Liver (tissue), 9 donors: Measurements from ENCODE around the gene CEL. TPM values are rescaled to one million over a fixed set of nuclear protein-coding genes. Genes with fewer than 3 reads are reported as not detected.

Experiments used
- DNase-seq: peaks from one replicate; pipeline ENCODE4 v3.0.0-alpha.2; 2017; ENCODE audit warnings: low spot score
- H3K27ac ChIP-seq, 2 donors: one replicate each; pipeline ENCODE4 v1.7.0; 2013; ENCODE audit warnings: inconsistent platforms in 2 of 2, low read length in 2 of 2, control low read depth in 1 of 2, low read depth in 1 of 2, mild to moderate bottlenecking in 1 of 2
- H3K27me3 ChIP-seq, 4 donors: one replicate each; pipeline versions ENCODE4 v1.6.1 to v1.7.0; 2013; ENCODE audit warnings: low read length in 3 of 4, inconsistent platforms in 1 of 4, mild to moderate bottlenecking in 1 of 4, moderate library complexity in 1 of 4; ENCODE audit not compliant: control insufficient read depth in 4 of 4, insufficient read depth in 4 of 4
- H3K36me3 ChIP-seq, 4 donors: one replicate each; pipeline versions ENCODE4 v1.6.1 to v1.7.0; 2013; ENCODE audit warnings: low read length in 3 of 4, mild to moderate bottlenecking in 3 of 4, low read depth in 1 of 4, moderate library complexity in 1 of 4; ENCODE audit not compliant: control insufficient read depth in 4 of 4, insufficient read depth in 3 of 4
- H3K4me1 ChIP-seq, 4 donors: one replicate each; pipeline versions ENCODE4 v1.6.1 to v1.7.0; 2013; ENCODE audit warnings: low read length in 3 of 4, mild to moderate bottlenecking in 3 of 4, moderate library complexity in 1 of 4; ENCODE audit not compliant: control insufficient read depth in 4 of 4, insufficient read depth in 4 of 4
- H3K4me3 ChIP-seq, 3 donors: one replicate each; pipeline versions ENCODE4 v1.6.1 to v1.7.0; 2013; ENCODE audit warnings: low read length in 3 of 3, control low read depth in 1 of 3, low read depth in 1 of 3, mild to moderate bottlenecking in 1 of 3
- H3K9ac ChIP-seq, 2 donors: one replicate each; pipeline ENCODE4 v1.7.0; 2013; ENCODE audit warnings: low read length in 2 of 2, mild to moderate bottlenecking in 2 of 2, moderate library complexity in 2 of 2, control low read depth in 1 of 2, low read depth in 1 of 2
- H3K9me3 ChIP-seq, 4 donors: one replicate each; pipeline versions ENCODE4 v1.6.1 to v1.7.0; 2013; ENCODE audit warnings: low read length in 3 of 4; ENCODE audit not compliant: control insufficient read depth in 4 of 4
- ATF3 ChIP-seq: IDR thresholded peaks from 2 replicates; pipeline ENCODE4 v1.6.1; 2016; ENCODE audit warnings: antibody characterized with exemption
- CTCF ChIP-seq: fragments of 150-350 bp; IDR thresholded peaks from 2 replicates; pipeline ENCODE4 v1.5.1; 2017; ENCODE audit warnings: improper control_type of control experiment, low read depth, low read length; ENCODE audit not compliant: missing input control
- EGR1 ChIP-seq, 2 donors: IDR thresholded peaks; 2 replicates each; pipeline ENCODE4 v1.6.1; 2016 to 2018; ENCODE audit warnings: antibody characterized with exemption in 2 of 2, low read depth in 2 of 2
- FOXA1 ChIP-seq: IDR thresholded peaks from 2 replicates; pipeline ENCODE4 v1.6.1; 2016; ENCODE audit warnings: antibody characterized with exemption
- FOXA2 ChIP-seq: IDR thresholded peaks from 2 replicates; pipeline ENCODE4 v1.6.1; 2016; ENCODE audit warnings: antibody characterized with exemption
- GABPA ChIP-seq, 2 donors: IDR thresholded peaks in 1 of 2; conservative IDR thresholded peaks in 1 of 2; 2 replicates each; pipeline ENCODE4 v1.6.1; 2016; ENCODE audit warnings: antibody characterized with exemption in 2 of 2, mild to moderate bottlenecking in 1 of 2, moderate library complexity in 1 of 2
- HNF4A ChIP-seq, 2 donors: conservative IDR thresholded peaks; 2 replicates each; pipeline ENCODE4 v1.6.1; 2016; ENCODE audit warnings: antibody characterized with exemption in 2 of 2, mild to moderate bottlenecking in 2 of 2
- HNF4G ChIP-seq: IDR thresholded peaks from 2 replicates; pipeline ENCODE4 v1.6.1; 2016; ENCODE audit warnings: antibody characterized with exemption
- JUND ChIP-seq, 2 donors: IDR thresholded peaks; 2 replicates each; pipeline ENCODE4 v1.6.1; 2016; ENCODE audit warnings: antibody characterized with exemption in 2 of 2
- MAX ChIP-seq: IDR thresholded peaks from 2 replicates; pipeline ENCODE4 v1.6.1; 2016; ENCODE audit warnings: antibody characterized with exemption
- NR2F2 ChIP-seq: IDR thresholded peaks from 2 replicates; pipeline ENCODE4 v1.6.1; 2016; ENCODE audit warnings: antibody characterized with exemption
- RAD21 ChIP-seq, 2 donors: IDR thresholded peaks; 2 replicates each; pipeline ENCODE4 v1.6.1; 2016; ENCODE audit warnings: antibody characterized with exemption in 2 of 2, mild to moderate bottlenecking in 2 of 2
- REST ChIP-seq: IDR thresholded peaks from 2 replicates; pipeline ENCODE4 v1.6.1; 2016; ENCODE audit warnings: antibody characterized with exemption, mild to moderate bottlenecking
- RXRA ChIP-seq, 2 donors: IDR thresholded peaks; 2 replicates each; pipeline ENCODE4 v1.6.1; 2017 to 2018; ENCODE audit warnings: antibody characterized with exemption in 2 of 2, mild to moderate bottlenecking in 1 of 2
- SP1 ChIP-seq: IDR thresholded peaks from 2 replicates; pipeline ENCODE4 v1.6.1; 2018; ENCODE audit warnings: antibody characterized with exemption, mild to moderate bottlenecking
- TAF1 ChIP-seq: conservative IDR thresholded peaks from 2 replicates; pipeline ENCODE4 v1.6.1; 2016; ENCODE audit warnings: antibody characterized with exemption, mild to moderate bottlenecking
- YY1 ChIP-seq: IDR thresholded peaks from 2 replicates; pipeline ENCODE4 v1.6.1; 2016; ENCODE audit warnings: antibody characterized with exemption, mild to moderate bottlenecking
- ZBTB33 ChIP-seq: IDR thresholded peaks from 2 replicates; pipeline ENCODE4 v1.6.1; 2016; ENCODE audit warnings: antibody characterized with exemption
- WGBS: extraction: QIAGEN DNeasy Blood & Tissue Kit; methylation state at CpG from one replicate; pipeline ENCODE4 v1.1.7; 2013; 5-methylcytosine and 5-hydroxymethylcytosine counted together
- polyA plus RNA-seq, 2 donors: library from polyadenylated mRNA; stranded (reverse) in 1 of 2; unstranded in 1 of 2; fragments of 200-250 nt in 1 of 2; fragments of >200 nt in 1 of 2; fragmentation: Nextera tagmentation in 1 of 2; extraction: Ambion mirVana in 1 of 2; gene quantifications; one replicate each; pipeline versions ENCODE4 v1.2.1 to v1.2.3, GENCODE V29; 2013 to 2015
- total RNA-seq, 2 donors: library from RNA; depleted of rRNA; stranded (reverse); fragments of >200 nt; gene quantifications; one replicate each; pipeline ENCODE4 v1.2.3, GENCODE V29; 2014
- donor health status: healthy.
- donor health status: healthy.
- donor health status: healthy.
- donor health status: healthy.
- donor health status: healthy.

CEL gene
- total and polyA plus RNA-seq, 4 donors = 0.08 to 0.25 (median 0.09) TPM; not detected in 1

- H3K9me3 ChIP-seq = no peaks in the 10 kb centered on the region
- H3K27ac ChIP-seq = no peak overlapping the region
- H3K4me3 ChIP-seq = no peak overlapping the region
- no peak for TF ChIP-seq SP1
- no peak for TF ChIP-seq MAX
- TF ChIP-seq NR2F2 = no peak
- TF ChIP-seq FOXA2 = no peak
- no peak for TF ChIP-seq EGR1 (IDR thresholded peaks at IDR 0.05; ENCODE audit: low read depth in 2 of 2)
- no peak for TF ChIP-seq TAF1
- TF ChIP-seq GABPA (IDR thresholded peaks at IDR 0.05 in 1 of 2, conservative IDR thresholded peaks at IDR 0.05 in 1 of 2) = no peak
- TF ChIP-seq ZBTB33 = no peak
- TF ChIP-seq JUND (IDR thresholded peaks at IDR 0.05) = no peak
- TF ChIP-seq HNF4A (conservative IDR thresholded peaks at IDR 0.05) = no peak
- WGBS = 95% methylated on average over 18 of the region's 18 CpGs
- no peaks in the 10 kb centered on the region for H3K27me3 ChIP-seq
- peaks cover 0 to 64% (median 24%) of the 10 kb centered on the region in 4 donors for H3K36me3 ChIP-seq
- H3K4me1 ChIP-seq = peaks cover 4 to 14% (median 11%) of the 10 kb centered on the region in 4 donors
- H3K9ac ChIP-seq = no peak overlapping the region
- DNase-seq = no peak
Observed at GRCh38 chr9:133107961-133108793, 46.4 kb downstream of the CEL start.

- 97% methylated on average over 19 of the region's 19 CpGs for WGBS
- Histone ChIP-seq H3K4me3 (no peak overlapping the region), H3K4me1 (peaks cover 12 to 22% (median 19%) of the 10 kb centered on the region in 4 donors), H3K9me3 (no peaks in the 10 kb centered on the region), H3K27ac (no peak overlapping the region), H3K9ac (no peak overlapping the region), H3K27me3 (no peaks in the 10 kb centered on the region), H3K36me3 (peaks cover 0 to 64% (median 24%) of the 10 kb centered on the region in 4 donors)
- no peak for TF ChIP-seq MAX
- TF ChIP-seq HNF4G = no peak
- TF ChIP-seq RXRA (IDR thresholded peaks at IDR 0.05) = no peak
- TF ChIP-seq NR2F2 = no peak
- no peak for TF ChIP-seq JUND (IDR thresholded peaks at IDR 0.05)
- TF ChIP-seq YY1 = no peak
- TF ChIP-seq EGR1 (IDR thresholded peaks at IDR 0.05; ENCODE audit: low read depth in 2 of 2) = no peak
- TF ChIP-seq FOXA2 = no peak
- TF ChIP-seq ZBTB33 = no peak
- TF ChIP-seq CTCF = no peak
- TF ChIP-seq HNF4A (conservative IDR thresholded peaks at IDR 0.05) = no peak
- TF ChIP-seq RAD21 (IDR thresholded peaks at IDR 0.05) = no peak
- TF ChIP-seq REST = no peak
- no peak for TF ChIP-seq FOXA1
- TF ChIP-seq TAF1 = no peak
- TF ChIP-seq ATF3 = no peak
- no peak for TF ChIP-seq GABPA (IDR thresholded peaks at IDR 0.05 in 1 of 2, conservative IDR thresholded peaks at IDR 0.05 in 1 of 2)
- TF ChIP-seq SP1 = no peak
- DNase-seq = no peak
Observed at GRCh38 chr9:133108794-133109641, 47.2 kb downstream of the CEL start.
